HepG2 (cell line): Measurements from ENCODE around the gene CCDC33. TPM values are rescaled to one million over a fixed set of nuclear protein-coding genes. Genes with fewer than 3 reads are reported as not detected.

Source experiments
- CREM ChIP-seq, 2 experiments: sonication (generic) in 1 of 2; formaldehyde crosslinking in 1 of 2; IDR thresholded peaks; 2 replicates each; pipeline versions ENCODE4 v1.4.0 to v1.6.1; 2016 to 2020; ENCODE audit warnings: antibody characterized with exemption in 1 of 2, mild to moderate bottlenecking in 1 of 2, missing genetic modification reagents in 1 of 2
- FOXA1 ChIP-seq, 2 experiments: fragments of 450-650 bp in 1 of 2; sonication (generic) in 1 of 2; formaldehyde crosslinking in 1 of 2; IDR thresholded peaks; 2 replicates each; pipeline versions ENCODE4 v1.4.0 to v1.6.1; 2016 to 2020; ENCODE audit warnings: missing genetic modification reagents in 1 of 2
- GABPB1 ChIP-seq: IDR thresholded peaks from 2 replicates; pipeline ENCODE4 v1.6.1; 2016; ENCODE audit warnings: mild to moderate bottlenecking, missing genetic modification reagents, moderate library complexity, missing compliant biosample characterization
- POLR2AphosphoS5 ChIP-seq: IDR thresholded peaks from 2 replicates; pipeline ENCODE4 v1.6.1; 2012; ENCODE audit warnings: low read depth, low read length
- RAD21 ChIP-seq: fragments of 450-650 bp; formaldehyde crosslinking; IDR thresholded peaks from 2 replicates; pipeline ENCODE4 v1.5.0; 2020; ENCODE audit warnings: mild to moderate bottlenecking
- RFX1 ChIP-seq: fragments of 450-650 bp; IDR thresholded peaks from 2 replicates; pipeline ENCODE4 v1.6.1; 2017
- RXRA ChIP-seq: sonication (generic); formaldehyde crosslinking; IDR thresholded peaks from 2 replicates; pipeline ENCODE4 v1.5.1; 2020; ENCODE audit warnings: missing genetic modification reagents
- SRF ChIP-seq: IDR thresholded peaks from 2 replicates; pipeline ENCODE4 v1.6.1; 2011; ENCODE audit warnings: mild to moderate bottlenecking, low read depth, low read length, moderate library complexity
- SRSF1 ChIP-seq: fragments of 200-400 bp; formaldehyde crosslinking; optimal IDR thresholded peaks from 2 replicates; pipeline ENCODE3; 2017; ENCODE audit warnings: mild to moderate bottlenecking, low read depth, low read length, moderate library complexity
- ZBTB1 ChIP-seq: sonication (generic); formaldehyde crosslinking; IDR thresholded peaks from 2 replicates; pipeline ENCODE4 v1.4.0; 2020; ENCODE audit warnings: missing genetic modification reagents, borderline replicate concordance
- ZNF207 ChIP-seq: fragments of 450-650 bp; IDR thresholded peaks from 2 replicates; pipeline ENCODE4 v1.6.1; 2016; ENCODE audit warnings: antibody characterized with exemption, borderline replicate concordance
- ZNF460 ChIP-seq: sonication (generic); formaldehyde crosslinking; IDR thresholded peaks from 2 replicates; pipeline ENCODE4 v1.5.1; 2020; ENCODE audit warnings: missing genetic modification reagents, mild to moderate bottlenecking, borderline replicate concordance
- ZNF484 ChIP-seq: sonication (generic); formaldehyde crosslinking; IDR thresholded peaks from 2 replicates; pipeline ENCODE4 v1.5.1; 2020; ENCODE audit warnings: mild to moderate bottlenecking, low read depth, missing genetic modification reagents, borderline replicate concordance
- ZNF557 ChIP-seq: sonication (generic); formaldehyde crosslinking; IDR thresholded peaks from 2 replicates; pipeline ENCODE4 v1.4.0; 2020; ENCODE audit warnings: missing genetic modification reagents
- ZNF567 ChIP-seq: sonication (generic); formaldehyde crosslinking; IDR thresholded peaks from 2 replicates; pipeline ENCODE4 v1.8.1; 2023; ENCODE audit warnings: mild to moderate bottlenecking, missing genetic modification reagents, borderline replicate concordance
- ZNF605 ChIP-seq: sonication (generic); formaldehyde crosslinking; IDR thresholded peaks from 2 replicates; pipeline ENCODE4 v1.8.0; 2022; ENCODE audit warnings: mild to moderate bottlenecking, missing genetic modification reagents
- ZNF644 ChIP-seq: IDR thresholded peaks from 2 replicates; pipeline ENCODE4 v1.6.1; 2016; ENCODE audit warnings: low read depth
- ZNF7 ChIP-seq: IDR thresholded peaks from 2 replicates; pipeline ENCODE4 v1.6.1; 2016; ENCODE audit warnings: missing biosample characterization, missing genetic modification reagents
- ZNF777 ChIP-seq: sonication (generic); formaldehyde crosslinking; IDR thresholded peaks from 2 replicates; pipeline ENCODE4 v1.4.0; 2020; ENCODE audit warnings: missing genetic modification reagents
- polyA plus RNA-seq, 8 experiments: library from polyadenylated mRNA; depleted of rRNA in 3 of 8; stranded (reverse) in 7 of 8; unstranded in 1 of 8; fragments of >200 nt; fragmentation: Illumina TruSeq in 4 of 8; extraction: Trizol in 4 of 8; gene quantifications; 2 replicates each; pipeline versions ENCODE4 v1.2.1 to v1.2.3, GENCODE V29; 2011 to 2016; ENCODE audit warnings: low read depth in 4 of 8, missing spikeins in 1 of 8, mixed read lengths in 1 of 8; ENCODE audit not compliant: insufficient read depth in 1 of 8
- total RNA-seq, 5 experiments: library from RNA; depleted of rRNA; stranded (reverse); fragments of >200 nt; fragmentation: Illumina TruSeq; extraction: Trizol; gene quantifications; 2 replicates each; pipeline ENCODE4 v1.2.3, GENCODE V29; 2016; ENCODE audit warnings: low read depth in 1 of 5
- TF ChIP-seq, protein P1 (sequence below): IDR thresholded peaks from 2 replicates; pipeline ENCODE4 v1.4.0; 2020; ENCODE audit warnings: mild to moderate bottlenecking, missing genetic modification reagents
- TF ChIP-seq, protein P2 (sequence below): IDR thresholded peaks from 2 replicates; pipeline ENCODE4 v1.6.1; 2012; ENCODE audit warnings: inconsistent platforms
- TF ChIP-seq, protein P3 (sequence below): sonication (generic); formaldehyde crosslinking; IDR thresholded peaks from 2 replicates; pipeline ENCODE4 v1.9.0; 2022; ENCODE audit warnings: low read depth, missing genetic modification reagents
- TF ChIP-seq, protein P4 (sequence below): sonication (generic); formaldehyde crosslinking; IDR thresholded peaks from 2 replicates; pipeline ENCODE4 v1.5.0; 2020; ENCODE audit warnings: missing genetic modification reagents, mild to moderate bottlenecking, borderline replicate concordance

CCDC33 gene
- total and polyA plus RNA-seq, 2 of the 13 experiments (the other 11 are each of a cell fraction or from before 2014, with no cell fraction given), result 0.30 TPM; not detected in 1

DNA sequence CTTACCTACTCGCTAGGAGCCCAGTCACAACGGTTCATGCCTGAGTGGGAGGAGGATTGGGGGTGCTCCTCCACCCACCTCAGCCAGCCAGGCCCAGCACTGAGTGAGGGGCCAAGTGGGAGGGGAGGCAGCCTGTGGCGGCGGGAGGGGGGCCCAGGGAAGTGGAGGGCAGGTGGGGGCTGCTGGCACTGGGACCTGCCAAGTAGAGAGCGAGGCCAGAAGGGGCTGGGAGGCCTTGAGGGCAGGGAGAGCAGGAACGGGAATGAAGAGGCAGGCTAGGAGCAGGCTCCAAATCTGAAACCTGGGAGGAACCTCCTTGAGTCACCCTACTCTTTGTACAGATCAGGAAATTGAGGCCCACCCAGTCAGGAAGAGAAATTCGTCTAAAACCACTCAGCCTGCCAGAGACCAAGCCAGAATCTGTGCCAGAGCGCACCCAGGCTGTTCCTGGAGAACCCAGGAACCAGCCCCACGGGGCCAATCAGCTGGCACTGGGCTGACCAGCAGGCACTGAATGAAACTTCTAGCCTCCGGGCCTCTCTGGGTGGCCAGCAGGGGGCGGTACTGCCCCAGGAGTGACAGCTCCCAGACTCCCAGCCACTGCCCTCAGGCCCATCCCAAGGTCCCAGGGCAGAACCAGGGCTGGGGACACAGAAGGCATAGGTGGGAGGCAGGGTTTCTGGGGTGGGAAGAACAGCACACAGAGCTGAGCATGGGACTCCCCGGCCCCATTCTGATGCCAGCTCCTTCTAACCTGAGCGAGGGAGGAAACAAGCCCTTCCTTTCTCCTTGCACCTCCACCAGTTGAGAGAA is 146.1 kb downstream of the CCDC33 start (continued):
- TF ChIP-seq ZNF557 (CRISPR knock-in tag), result no peak
- no peak for TF ChIP-seq RXRA (CRISPR knock-in tag)
- TF ChIP-seq FOXA1 (IDR thresholded peaks at IDR 0.05), result no peak
- 0 out of 2 replicates have a peak, but pooled peaks have one; percentile 12 for TF ChIP-seq FOXA1 (CRISPR knock-in tag; IDR thresholded peaks at IDR 0.05)
- no peak for TF ChIP-seq ZNF460 (CRISPR knock-in tag)
- TF ChIP-seq ZNF207, result no peak
- no peak for TF ChIP-seq RFX1
- TF ChIP-seq, protein P1, sequence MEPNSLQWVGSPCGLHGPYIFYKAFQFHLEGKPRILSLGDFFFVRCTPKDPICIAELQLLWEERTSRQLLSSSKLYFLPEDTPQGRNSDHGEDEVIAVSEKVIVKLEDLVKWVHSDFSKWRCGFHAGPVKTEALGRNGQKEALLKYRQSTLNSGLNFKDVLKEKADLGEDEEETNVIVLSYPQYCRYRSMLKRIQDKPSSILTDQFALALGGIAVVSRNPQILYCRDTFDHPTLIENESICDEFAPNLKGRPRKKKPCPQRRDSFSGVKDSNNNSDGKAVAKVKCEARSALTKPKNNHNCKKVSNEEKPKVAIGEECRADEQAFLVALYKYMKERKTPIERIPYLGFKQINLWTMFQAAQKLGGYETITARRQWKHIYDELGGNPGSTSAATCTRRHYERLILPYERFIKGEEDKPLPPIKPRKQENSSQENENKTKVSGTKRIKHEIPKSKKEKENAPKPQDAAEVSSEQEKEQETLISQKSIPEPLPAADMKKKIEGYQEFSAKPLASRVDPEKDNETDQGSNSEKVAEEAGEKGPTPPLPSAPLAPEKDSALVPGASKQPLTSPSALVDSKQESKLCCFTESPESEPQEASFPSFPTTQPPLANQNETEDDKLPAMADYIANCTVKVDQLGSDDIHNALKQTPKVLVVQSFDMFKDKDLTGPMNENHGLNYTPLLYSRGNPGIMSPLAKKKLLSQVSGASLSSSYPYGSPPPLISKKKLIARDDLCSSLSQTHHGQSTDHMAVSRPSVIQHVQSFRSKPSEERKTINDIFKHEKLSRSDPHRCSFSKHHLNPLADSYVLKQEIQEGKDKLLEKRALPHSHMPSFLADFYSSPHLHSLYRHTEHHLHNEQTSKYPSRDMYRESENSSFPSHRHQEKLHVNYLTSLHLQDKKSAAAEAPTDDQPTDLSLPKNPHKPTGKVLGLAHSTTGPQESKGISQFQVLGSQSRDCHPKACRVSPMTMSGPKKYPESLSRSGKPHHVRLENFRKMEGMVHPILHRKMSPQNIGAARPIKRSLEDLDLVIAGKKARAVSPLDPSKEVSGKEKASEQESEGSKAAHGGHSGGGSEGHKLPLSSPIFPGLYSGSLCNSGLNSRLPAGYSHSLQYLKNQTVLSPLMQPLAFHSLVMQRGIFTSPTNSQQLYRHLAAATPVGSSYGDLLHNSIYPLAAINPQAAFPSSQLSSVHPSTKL, result peak; percentile 38; the same call in 1 of the 2 replicates
- TF ChIP-seq ZNF644 (CRISPR knock-in tag), result no peak
- no peak for TF ChIP-seq ZBTB1 (CRISPR knock-in tag)
- 0 out of 2 replicates have a peak, but pooled peaks have one; percentile 64 for TF ChIP-seq ZNF567 (CRISPR knock-in tag)
- TF ChIP-seq ZNF777, result no peak
- peak; percentile 99 for TF ChIP-seq RAD21 (CRISPR knock-in tag)
- TF ChIP-seq, protein P2, sequence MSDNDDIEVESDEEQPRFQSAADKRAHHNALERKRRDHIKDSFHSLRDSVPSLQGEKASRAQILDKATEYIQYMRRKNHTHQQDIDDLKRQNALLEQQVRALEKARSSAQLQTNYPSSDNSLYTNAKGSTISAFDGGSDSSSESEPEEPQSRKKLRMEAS, result no peak
- no peak for TF ChIP-seq SRSF1
- TF ChIP-seq ZNF7 (CRISPR knock-in tag), result no peak
- TF ChIP-seq GABPB1 (CRISPR knock-in tag), result peak; percentile 55; the same call in 1 of the 2 replicates
- TF ChIP-seq SRF, result no peak
- no peak for TF ChIP-seq ZNF484 (CRISPR knock-in tag)
- peak; percentile 24; the same call in 1 of the 2 replicates for TF ChIP-seq ZNF605 (CRISPR knock-in tag)
- TF ChIP-seq CREM (IDR thresholded peaks at IDR 0.05), result no peak
- TF ChIP-seq CREM (CRISPR knock-in tag; IDR thresholded peaks at IDR 0.05), result no peak
- TF ChIP-seq, protein P3, sequence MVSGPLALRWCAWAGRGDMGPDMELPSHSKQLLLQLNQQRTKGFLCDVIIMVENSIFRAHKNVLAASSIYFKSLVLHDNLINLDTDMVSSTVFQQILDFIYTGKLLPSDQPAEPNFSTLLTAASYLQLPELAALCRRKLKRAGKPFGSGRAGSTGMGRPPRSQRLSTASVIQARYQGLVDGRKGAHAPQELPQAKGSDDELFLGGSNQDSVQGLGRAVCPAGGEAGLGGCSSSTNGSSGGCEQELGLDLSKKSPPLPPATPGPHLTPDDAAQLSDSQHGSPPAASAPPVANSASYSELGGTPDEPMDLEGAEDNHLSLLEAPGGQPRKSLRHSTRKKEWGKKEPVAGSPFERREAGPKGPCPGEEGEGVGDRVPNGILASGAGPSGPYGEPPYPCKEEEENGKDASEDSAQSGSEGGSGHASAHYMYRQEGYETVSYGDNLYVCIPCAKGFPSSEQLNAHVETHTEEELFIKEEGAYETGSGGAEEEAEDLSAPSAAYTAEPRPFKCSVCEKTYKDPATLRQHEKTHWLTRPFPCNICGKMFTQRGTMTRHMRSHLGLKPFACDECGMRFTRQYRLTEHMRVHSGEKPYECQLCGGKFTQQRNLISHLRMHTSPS, result no peak
- TF ChIP-seq, protein P4, sequence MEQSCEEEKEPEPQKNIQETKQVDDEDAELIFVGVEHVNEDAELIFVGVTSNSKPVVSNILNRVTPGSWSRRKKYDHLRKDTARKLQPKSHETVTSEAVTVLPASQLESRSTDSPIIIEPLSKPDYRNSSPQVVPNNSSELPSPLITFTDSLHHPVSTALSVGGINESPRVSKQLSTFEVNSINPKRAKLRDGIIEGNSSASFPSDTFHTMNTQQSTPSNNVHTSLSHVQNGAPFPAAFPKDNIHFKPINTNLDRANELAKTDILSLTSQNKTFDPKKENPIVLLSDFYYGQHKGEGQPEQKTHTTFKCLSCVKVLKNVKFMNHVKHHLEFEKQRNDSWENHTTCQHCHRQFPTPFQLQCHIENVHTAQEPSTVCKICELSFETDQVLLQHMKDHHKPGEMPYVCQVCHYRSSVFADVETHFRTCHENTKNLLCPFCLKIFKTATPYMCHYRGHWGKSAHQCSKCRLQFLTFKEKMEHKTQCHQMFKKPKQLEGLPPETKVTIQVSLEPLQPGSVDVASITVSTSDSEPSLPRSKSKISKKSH, result 0 out of 2 replicates have a peak, but pooled peaks have one; percentile 44
- no peak for TF ChIP-seq POLR2AphosphoS5
